Right atrium auricular region (tissue), 2 donors: Measurements from ENCODE around the gene SCAP. TPM values are rescaled to one million over a fixed set of nuclear protein-coding genes. Genes with fewer than 3 reads are reported as not detected.

Experiments used
- DNase-seq: peaks from one replicate; pipeline ENCODE4 v3.0.0-alpha.2; 2019; ENCODE audit warnings: low spot score
- H3K27ac ChIP-seq, 2 donors: fragments of 200-600 bp; sonication (generic); 1 replicate in 1 of 2; 2 replicates in 1 of 2; pipeline ENCODE4 v1.5.1; 2016 to 2019
- H3K27me3 ChIP-seq, 2 donors: fragments of 200-600 bp; sonication (generic); one replicate each; pipeline versions ENCODE4 v1.5.1 to v1.6.0; 2017 to 2019
- H3K36me3 ChIP-seq: fragments of 200-600 bp; sonication (generic); one replicate; pipeline ENCODE4 v1.5.1; 2016
- H3K4me1 ChIP-seq, 2 donors: fragments of 200-600 bp; sonication (generic); one replicate each; pipeline versions ENCODE4 v1.5.1 to v1.6.0; 2017 to 2019
- H3K4me3 ChIP-seq, 2 donors: fragments of 200-600 bp; sonication (generic); 1 replicate in 1 of 2; 2 replicates in 1 of 2; pipeline ENCODE4 v1.5.1; 2017 to 2019; ENCODE audit warnings: mild to moderate bottlenecking in 1 of 2, moderate library complexity in 1 of 2
- H3K9me3 ChIP-seq, 2 donors: fragments of 200-600 bp; sonication (generic); one replicate each; pipeline ENCODE4 v1.5.1; 2019
- CTCF ChIP-seq, 2 donors: fragments of 200-600 bp; sonication (generic); IDR thresholded peaks; one replicate each; pipeline ENCODE4 v1.5.1; 2019; ENCODE audit warnings: antibody characterized with exemption in 2 of 2
- total RNA-seq, 2 donors: library from RNA; depleted of rRNA; stranded (reverse); fragments of >200 nt; gene quantifications; one replicate each; pipeline ENCODE4 v1.1.0, GENCODE V29; 2016

The SCAP gene
- total RNA-seq, 2 donors from 2014 or later, result 46.5 to 57.3 TPM

GRCh38 chr3:47406762-47407149 lies 69.0 kb downstream of the SCAP start:
- Histone ChIP-seq H3K4me3 (no peak overlapping the region), H3K4me1 (peaks cover 0 to 21% of the 10 kb centered on the region in 2 donors), H3K36me3 (peaks cover 56% of the 10 kb centered on the region), H3K27me3 (no peaks in the 10 kb centered on the region), H3K27ac (no peak overlapping the region), H3K9me3 (no peaks in the 10 kb centered on the region)
- TF ChIP-seq CTCF (IDR thresholded peaks at IDR 0.05), result no peak
- DNase-seq, result no peak

- no peaks in the 10 kb centered on the region for H3K27me3 ChIP-seq
- no peak overlapping the region for H3K4me3 ChIP-seq
- DNase-seq, result no peak
- peak overlapping the region in 1 of 2 donors; percentile 43 for H3K27ac ChIP-seq
- no peak for TF ChIP-seq CTCF (IDR thresholded peaks at IDR 0.05)
- no peaks in the 10 kb centered on the region for H3K9me3 ChIP-seq
- peaks cover 49% of the 10 kb centered on the region for H3K36me3 ChIP-seq
- peaks cover 0 to 21% of the 10 kb centered on the region in 2 donors for H3K4me1 ChIP-seq
Observed at GRCh38 chr3:47405820-47406761, 69.7 kb downstream of the SCAP start.

- H3K27ac ChIP-seq, result peak overlapping the region; percentile 43 to 71
- TF ChIP-seq CTCF (IDR thresholded peaks at IDR 0.05), result no peak
- H3K36me3 ChIP-seq, result peaks cover 41% of the 10 kb centered on the region
- DNase-seq, result no peak
- peaks cover 0 to 21% of the 10 kb centered on the region in 2 donors for H3K4me1 ChIP-seq
- no peaks in the 10 kb centered on the region for H3K27me3 ChIP-seq
- no peaks in the 10 kb centered on the region for H3K9me3 ChIP-seq
- H3K4me3 ChIP-seq, result no peak overlapping the region
Observed at GRCh38 chr3:47404955-47405790, 70.6 kb downstream of the SCAP start.

GRCh38 chr3:47404431-47404876 lies 71.3 kb downstream of the SCAP start:
- Histone ChIP-seq H3K9me3 (no peaks in the 10 kb centered on the region), H3K4me1 (peaks cover 0 to 21% of the 10 kb centered on the region in 2 donors), H3K27me3 (no peaks in the 10 kb centered on the region), H3K4me3 (no peak overlapping the region), H3K27ac (peak overlapping the region; percentile 43 to 71), H3K36me3 (peaks cover 41% of the 10 kb centered on the region)
- DNase-seq, result no peak
- no peak for TF ChIP-seq CTCF (IDR thresholded peaks at IDR 0.05)

- H3K4me3 ChIP-seq, result no peak overlapping the region
- peaks cover 0 to 16% of the 10 kb centered on the region in 2 donors for H3K4me1 ChIP-seq
- H3K9me3 ChIP-seq, result no peaks in the 10 kb centered on the region
- DNase-seq, result no peak
- H3K27me3 ChIP-seq, result no peaks in the 10 kb centered on the region
- no peak for TF ChIP-seq CTCF (IDR thresholded peaks at IDR 0.05)
- H3K36me3 ChIP-seq, result peaks cover 17% of the 10 kb centered on the region
- H3K27ac ChIP-seq, result no peak overlapping the region
Observed at GRCh38 chr3:47399531-47400270, 76.0 kb downstream of the SCAP start.
